Measurements from ENCODE around the gene BMP7. TPM values are rescaled to one million over a fixed set of nuclear protein-coding genes. Genes with fewer than 3 reads are reported as not detected.

The BMP7 gene
- total RNA-seq, 1 donor: not detected

DNA sequence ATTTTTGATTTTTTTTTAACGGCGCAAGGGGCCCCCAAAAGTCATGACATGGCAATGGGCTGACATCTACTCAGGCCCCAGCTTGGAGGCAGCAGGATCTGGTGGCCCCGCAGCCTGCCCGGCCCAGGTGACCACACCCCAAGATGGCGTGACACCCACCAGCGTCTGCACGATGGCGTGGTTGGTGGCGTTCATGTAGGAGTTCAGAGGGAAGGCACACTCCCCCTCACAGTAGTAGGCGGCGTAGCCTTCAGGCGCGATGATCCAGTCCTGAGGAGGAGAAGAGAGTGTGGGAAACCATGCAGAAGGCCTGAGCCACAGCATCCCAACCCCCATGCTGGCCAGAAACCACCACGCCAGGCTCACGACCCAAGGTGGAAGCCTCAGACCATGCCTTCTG lies 93.4 kb downstream of the BMP7 start:
- H3K36me3 ChIP-seq (ENCODE audit: insufficient read depth, low read length): no peaks in the 10 kb centered on the region
- no peaks in the 10 kb centered on the region for H4K20me1 ChIP-seq (ENCODE audit: insufficient read depth, low read length)
- DNase-seq (ENCODE audit: insufficient read length, low spot score, missing footprints): no peak
- no peaks in the 10 kb centered on the region for H3K27me3 ChIP-seq (ENCODE audit: insufficient read depth, low read length)
- no peak overlapping the region for H3K27ac ChIP-seq (ENCODE audit: low read depth, low read length)
- no peak overlapping the region for H3K4me3 ChIP-seq (ENCODE audit: insufficient read depth, low read length)
- no peaks in the 10 kb centered on the region for H3K9me3 ChIP-seq (ENCODE audit: low read depth, low read length)
- no peak overlapping the region for H2AFZ ChIP-seq (ENCODE audit: low read length)
- no peaks in the 10 kb centered on the region for H3K4me1 ChIP-seq (ENCODE audit: insufficient read depth, low read length)
- H3K79me2 ChIP-seq (ENCODE audit: insufficient read depth, low read length): no peaks in the 10 kb centered on the region
- TF ChIP-seq, protein P1, sequence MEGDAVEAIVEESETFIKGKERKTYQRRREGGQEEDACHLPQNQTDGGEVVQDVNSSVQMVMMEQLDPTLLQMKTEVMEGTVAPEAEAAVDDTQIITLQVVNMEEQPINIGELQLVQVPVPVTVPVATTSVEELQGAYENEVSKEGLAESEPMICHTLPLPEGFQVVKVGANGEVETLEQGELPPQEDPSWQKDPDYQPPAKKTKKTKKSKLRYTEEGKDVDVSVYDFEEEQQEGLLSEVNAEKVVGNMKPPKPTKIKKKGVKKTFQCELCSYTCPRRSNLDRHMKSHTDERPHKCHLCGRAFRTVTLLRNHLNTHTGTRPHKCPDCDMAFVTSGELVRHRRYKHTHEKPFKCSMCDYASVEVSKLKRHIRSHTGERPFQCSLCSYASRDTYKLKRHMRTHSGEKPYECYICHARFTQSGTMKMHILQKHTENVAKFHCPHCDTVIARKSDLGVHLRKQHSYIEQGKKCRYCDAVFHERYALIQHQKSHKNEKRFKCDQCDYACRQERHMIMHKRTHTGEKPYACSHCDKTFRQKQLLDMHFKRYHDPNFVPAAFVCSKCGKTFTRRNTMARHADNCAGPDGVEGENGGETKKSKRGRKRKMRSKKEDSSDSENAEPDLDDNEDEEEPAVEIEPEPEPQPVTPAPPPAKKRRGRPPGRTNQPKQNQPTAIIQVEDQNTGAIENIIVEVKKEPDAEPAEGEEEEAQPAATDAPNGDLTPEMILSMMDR (IDR thresholded peaks at IDR 0.05; ENCODE audit: extremely low read depth, low read depth, low read length): no peak
- no peak overlapping the region for H3K4me2 ChIP-seq (ENCODE audit: insufficient read depth, low read length)

DNA sequence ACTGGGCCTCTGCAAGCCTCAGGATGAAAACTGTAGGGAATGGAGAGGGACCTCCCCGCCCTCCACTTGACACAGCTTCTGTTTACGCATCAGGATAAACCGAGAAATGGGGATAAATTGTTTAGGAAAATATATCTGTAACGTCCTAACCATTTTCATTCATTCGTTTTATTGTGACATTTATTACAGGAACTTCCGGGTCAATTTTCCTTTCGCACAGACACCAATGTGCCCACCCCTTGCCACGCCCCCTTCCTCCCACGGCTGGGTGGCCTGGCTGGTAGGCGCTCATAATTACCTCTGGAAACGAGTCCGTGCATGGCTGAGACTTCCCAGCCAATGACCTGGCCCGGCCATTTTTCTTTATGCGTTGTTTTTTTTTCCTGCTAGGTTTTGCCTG lies 96.1 kb downstream of the BMP7 start:
- no peak overlapping the region for H3K4me2 ChIP-seq (ENCODE audit: insufficient read depth, low read length)
- H2AFZ ChIP-seq (ENCODE audit: low read length): no peak overlapping the region
- H4K20me1 ChIP-seq (ENCODE audit: insufficient read depth, low read length): no peaks in the 10 kb centered on the region
- no peaks in the 10 kb centered on the region for H3K36me3 ChIP-seq (ENCODE audit: insufficient read depth, low read length)
- no peak for DNase-seq (ENCODE audit: insufficient read length, low spot score, missing footprints)
- H3K4me1 ChIP-seq (ENCODE audit: insufficient read depth, low read length): no peaks in the 10 kb centered on the region
- TF ChIP-seq, protein P1 (IDR thresholded peaks at IDR 0.05; ENCODE audit: extremely low read depth, low read depth, low read length): no peak
- H3K79me2 ChIP-seq (ENCODE audit: insufficient read depth, low read length): no peaks in the 10 kb centered on the region
- H3K27me3 ChIP-seq (ENCODE audit: insufficient read depth, low read length): no peaks in the 10 kb centered on the region
- no peak overlapping the region for H3K27ac ChIP-seq (ENCODE audit: low read depth, low read length)
- no peak overlapping the region for H3K4me3 ChIP-seq (ENCODE audit: insufficient read depth, low read length)
- H3K9me3 ChIP-seq (ENCODE audit: low read depth, low read length): no peaks in the 10 kb centered on the region

DNA sequence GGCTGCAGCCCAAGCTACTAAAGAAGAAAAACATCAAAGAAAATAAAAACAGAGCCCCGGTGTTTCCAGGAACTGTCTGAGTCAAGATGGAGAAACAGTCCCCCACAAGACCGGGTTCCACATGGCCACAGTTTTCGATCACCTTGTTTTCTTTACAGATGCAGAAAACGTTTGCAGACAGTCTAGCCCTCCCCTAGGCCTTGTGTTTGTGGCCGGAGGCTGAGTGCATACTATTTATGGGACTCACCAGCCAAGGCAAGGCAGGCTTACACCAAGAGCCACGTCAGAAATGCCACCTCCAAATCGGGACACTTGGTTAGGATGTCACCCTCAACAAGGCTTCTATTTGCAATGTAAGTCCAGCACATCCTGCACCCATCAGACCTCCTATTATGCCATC lies 97.3 kb downstream of the BMP7 start:
- H3K27me3 ChIP-seq (ENCODE audit: insufficient read depth, low read length): no peaks in the 10 kb centered on the region
- H2AFZ ChIP-seq (ENCODE audit: low read length): no peak overlapping the region
- H3K36me3 ChIP-seq (ENCODE audit: insufficient read depth, low read length): no peaks in the 10 kb centered on the region
- DNase-seq (ENCODE audit: insufficient read length, low spot score, missing footprints): no peak
- no peak overlapping the region for H3K27ac ChIP-seq (ENCODE audit: low read depth, low read length)
- no peaks in the 10 kb centered on the region for H3K9me3 ChIP-seq (ENCODE audit: low read depth, low read length)
- TF ChIP-seq, protein P1 (IDR thresholded peaks at IDR 0.05; ENCODE audit: extremely low read depth, low read depth, low read length): no peak
- no peaks in the 10 kb centered on the region for H3K79me2 ChIP-seq (ENCODE audit: insufficient read depth, low read length)
- no peaks in the 10 kb centered on the region for H3K4me1 ChIP-seq (ENCODE audit: insufficient read depth, low read length)
- no peak overlapping the region for H3K4me2 ChIP-seq (ENCODE audit: insufficient read depth, low read length)
- H4K20me1 ChIP-seq (ENCODE audit: insufficient read depth, low read length): no peaks in the 10 kb centered on the region
- H3K4me3 ChIP-seq (ENCODE audit: insufficient read depth, low read length): no peak overlapping the region

DNA sequence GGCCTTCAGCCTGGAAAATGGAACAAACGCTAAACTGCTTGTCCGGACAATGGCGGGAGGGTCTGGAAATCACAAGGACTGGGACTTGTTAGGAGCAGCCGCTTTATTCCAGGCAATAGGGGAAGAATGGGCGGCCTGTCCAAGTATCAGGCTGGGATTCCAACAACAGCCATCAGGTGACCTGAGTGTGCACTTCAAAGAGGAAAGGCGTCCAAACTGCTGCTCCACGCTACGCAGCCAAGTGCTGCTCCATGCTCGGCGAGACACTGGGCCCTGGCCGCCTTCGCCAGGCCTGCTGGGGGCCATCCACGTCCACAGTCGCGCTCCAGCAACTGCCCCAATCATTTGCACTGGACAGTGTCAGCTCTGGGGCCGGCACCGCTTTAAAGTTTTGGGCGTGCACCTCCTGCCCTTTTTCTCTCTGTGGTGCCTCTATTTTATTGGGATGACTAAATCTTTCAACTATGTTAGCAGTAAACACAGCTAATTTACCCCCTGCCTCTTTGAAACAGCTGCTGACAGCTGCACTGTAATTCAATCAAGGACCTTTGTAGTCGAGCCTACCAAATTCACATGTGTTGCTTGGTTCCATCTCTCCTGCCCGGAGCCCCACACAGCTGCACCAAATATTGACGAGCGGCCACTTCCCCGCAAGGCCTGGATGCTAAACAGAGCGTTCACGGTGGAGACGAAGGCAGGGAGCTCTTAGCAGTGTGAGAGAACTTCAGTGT lies 98.3 kb downstream of the BMP7 start:
- no peaks in the 10 kb centered on the region for H3K9me3 ChIP-seq (ENCODE audit: low read depth, low read length)
- TF ChIP-seq, protein P1 (IDR thresholded peaks at IDR 0.05; ENCODE audit: extremely low read depth, low read depth, low read length): no peak
- H4K20me1 ChIP-seq (ENCODE audit: insufficient read depth, low read length): no peaks in the 10 kb centered on the region
- H3K4me3 ChIP-seq (ENCODE audit: insufficient read depth, low read length): no peak overlapping the region
- H3K4me2 ChIP-seq (ENCODE audit: insufficient read depth, low read length): no peak overlapping the region
- no peaks in the 10 kb centered on the region for H3K36me3 ChIP-seq (ENCODE audit: insufficient read depth, low read length)
- DNase-seq (ENCODE audit: insufficient read length, low spot score, missing footprints): no peak
- no peak overlapping the region for H2AFZ ChIP-seq (ENCODE audit: low read length)
- no peaks in the 10 kb centered on the region for H3K27me3 ChIP-seq (ENCODE audit: insufficient read depth, low read length)
- no peaks in the 10 kb centered on the region for H3K4me1 ChIP-seq (ENCODE audit: insufficient read depth, low read length)
- no peak overlapping the region for H3K27ac ChIP-seq (ENCODE audit: low read depth, low read length)
- no peaks in the 10 kb centered on the region for H3K79me2 ChIP-seq (ENCODE audit: insufficient read depth, low read length)

Measured in osteoblast (primary cell).